ENCODE results near the gene NUP93.

Gene NUP93

DNA sequence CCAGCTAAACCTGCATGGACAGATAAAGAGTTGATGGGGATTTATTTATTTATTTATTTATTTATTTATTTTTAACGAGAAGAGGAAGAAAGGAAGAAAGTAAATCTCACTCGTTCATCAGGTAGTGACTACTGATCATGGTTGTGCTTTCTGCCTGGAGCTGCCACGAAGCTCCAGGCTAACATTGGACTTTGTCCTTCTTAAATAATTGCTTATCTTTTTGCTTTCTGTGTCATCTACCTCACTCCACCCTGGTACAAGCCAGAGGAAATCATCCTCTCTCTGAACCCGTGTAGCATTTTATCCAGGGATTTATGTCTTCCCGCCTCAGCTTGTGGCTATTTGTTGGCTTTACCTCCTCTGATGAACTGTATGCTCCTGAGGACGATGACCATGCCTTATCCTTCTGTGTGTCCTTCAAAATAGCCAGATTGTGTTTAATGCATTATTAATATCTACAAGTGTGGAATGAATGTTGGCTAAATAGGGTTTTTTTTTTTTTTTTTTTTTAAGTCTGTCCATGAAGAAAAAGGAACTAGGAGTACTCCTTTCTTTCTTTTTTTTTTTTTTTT, 127.0 kb downstream of the NUP93 start:
- POLR2A ChIA-PET = interaction anchor here (0.6 kb wide), 1 partner anchor 34 kb away, joined by 3 read pairs; no protein-coding TSS in a partner anchor

DNA sequence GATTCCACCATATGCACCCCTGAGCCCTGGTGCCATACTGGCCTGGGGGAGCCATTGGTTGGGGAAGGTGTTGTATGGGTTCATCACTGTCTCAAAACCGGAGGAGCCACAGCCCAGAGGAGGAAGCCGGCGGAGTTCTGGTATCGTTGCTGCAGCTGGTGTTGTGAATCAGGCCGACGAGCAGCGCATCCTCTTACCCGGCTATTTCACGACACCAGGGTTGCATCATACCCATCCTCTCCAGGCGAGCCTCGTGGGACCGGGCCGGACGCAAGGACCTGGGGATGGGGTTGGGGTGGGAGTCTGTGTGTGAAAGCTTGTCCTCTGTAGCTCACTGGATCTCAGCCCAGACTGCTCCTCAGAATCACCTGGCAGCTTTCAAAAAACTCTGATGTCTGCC, 128.4 kb downstream of the NUP93 start:
- ChIA-PET POLR2A (no interaction called here), CTCF (interaction anchor here (1.0 kb wide), 1 partner anchor 9 kb away, joined by 3 read pairs; no protein-coding TSS in a partner anchor)
- no peaks in the 10 kb centered on the region for H3K27me3 ChIP-seq (replicated peaks in 2 of 5; ENCODE audit: control insufficient read depth in 4 of 5, insufficient read depth in 5 of 5, low read length in 4 of 5)
- peak in 2 of 3 donors; percentile 30 to 43 for DNase-seq
- H3K27ac ChIP-seq (ENCODE audit: insufficient read depth in 1 of 2, low read depth in 1 of 2, low read length in 2 of 2, poor library complexity in 1 of 2, severe bottlenecking in 2 of 2) = no peak overlapping the region
- peaks cover 10 to 42% (median 40%) of the 10 kb centered on the region in 4 experiments for H3K4me1 ChIP-seq (ENCODE audit: control extremely low read depth in 1 of 4, control insufficient read depth in 4 of 4, insufficient read depth in 4 of 4, low read length in 3 of 4)
- 68% methylated on average over 4 of the region's 14 CpGs for WGBS (ENCODE audit: insufficient coverage)
- H3K36me3 ChIP-seq (ENCODE audit: control insufficient read depth in 4 of 4, insufficient read depth in 4 of 4, low read length in 3 of 4) = no peaks in the 10 kb centered on the region
- no peaks in the 10 kb centered on the region for H3K9me3 ChIP-seq (ENCODE audit: control extremely low read depth in 1 of 5, control insufficient read depth in 4 of 5, insufficient read depth in 2 of 5, low read depth in 1 of 5, low read length in 4 of 5)
- no peak overlapping the region for H3K4me3 ChIP-seq (ENCODE audit: control insufficient read depth in 1 of 7, extremely low read depth in 1 of 7, insufficient read depth in 4 of 7, low read depth in 2 of 7, low read length in 6 of 7)

More for the DNA sequence above, 127.0 kb downstream of the NUP93 start:
- Histone ChIP-seq H3K9me3 (ENCODE audit: control extremely low read depth in 1 of 5, control insufficient read depth in 4 of 5, insufficient read depth in 2 of 5, low read depth in 1 of 5, low read length in 4 of 5) (no peaks in the 10 kb centered on the region), H3K27me3 (replicated peaks in 2 of 5; ENCODE audit: control insufficient read depth in 4 of 5, insufficient read depth in 5 of 5, low read length in 4 of 5) (no peaks in the 10 kb centered on the region), H3K4me3 (ENCODE audit: control insufficient read depth in 1 of 7, extremely low read depth in 1 of 7, insufficient read depth in 4 of 7, low read depth in 2 of 7, low read length in 6 of 7) (no peak overlapping the region), H3K27ac (ENCODE audit: insufficient read depth in 1 of 2, low read depth in 1 of 2, low read length in 2 of 2, poor library complexity in 1 of 2, severe bottlenecking in 2 of 2) (no peak overlapping the region), H3K36me3 (ENCODE audit: control insufficient read depth in 4 of 4, insufficient read depth in 4 of 4, low read length in 3 of 4) (no peaks in the 10 kb centered on the region), H3K4me1 (ENCODE audit: control extremely low read depth in 1 of 4, control insufficient read depth in 4 of 4, insufficient read depth in 4 of 4, low read length in 3 of 4) (peaks cover 10 to 36% (median 33%) of the 10 kb centered on the region in 4 experiments)
- DNase-seq = no peak
- CTCF ChIA-PET = interaction anchor here (1.2 to 1.6 kb wide), 2 partner anchors 9 to 24 kb away, joined by 4 to 5 read pairs; no protein-coding TSS in a partner anchor
- WGBS (ENCODE audit: insufficient coverage) = 81% methylated on average over 3 of the region's 6 CpGs

DNA sequence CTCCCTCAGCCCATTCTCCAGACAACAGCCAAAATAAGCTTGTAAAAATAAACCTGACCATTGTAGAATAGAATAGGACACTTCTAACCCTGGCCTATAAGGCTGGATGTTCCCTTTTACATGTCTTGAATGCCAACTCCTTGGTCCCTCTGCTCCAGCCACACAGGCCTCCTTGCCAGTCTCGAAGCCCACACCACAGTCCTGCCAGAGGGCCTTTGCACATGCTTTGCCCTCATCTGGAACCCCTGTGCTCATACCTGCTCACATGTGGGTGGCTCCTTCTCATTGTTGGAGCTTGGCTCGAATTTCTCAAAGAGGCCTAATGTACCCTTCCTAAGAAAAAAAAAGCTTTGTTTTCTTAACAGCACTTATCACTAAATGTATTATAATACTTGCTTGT, 129.7 kb downstream of the NUP93 start:
- peaks cover 10 to 45% (median 44%) of the 10 kb centered on the region in 4 experiments for H3K4me1 ChIP-seq (ENCODE audit: control extremely low read depth in 1 of 4, control insufficient read depth in 4 of 4, insufficient read depth in 4 of 4, low read length in 3 of 4)
- CTCF ChIA-PET = interaction anchor here (0.7 to 1.5 kb wide), 3 partner anchors 8 to 21 kb away, joined by 3 to 5 read pairs (median 3); no protein-coding TSS in a partner anchor
- POLR2A ChIA-PET = interaction anchor here (0.6 to 1.0 kb wide), 2 partner anchors 12 to 77 kb away, joined by 4 to 5 read pairs; no protein-coding TSS in a partner anchor
- 55% methylated on average over 2 of the region's 2 CpGs for WGBS (ENCODE audit: insufficient coverage)
- H3K27ac ChIP-seq (ENCODE audit: insufficient read depth in 1 of 2, low read depth in 1 of 2, low read length in 2 of 2, poor library complexity in 1 of 2, severe bottlenecking in 2 of 2) = no peak overlapping the region
- no peaks in the 10 kb centered on the region for H3K27me3 ChIP-seq (replicated peaks in 2 of 5; ENCODE audit: control insufficient read depth in 4 of 5, insufficient read depth in 5 of 5, low read length in 4 of 5)
- DNase-seq = no peak
- H3K9me3 ChIP-seq (ENCODE audit: control extremely low read depth in 1 of 5, control insufficient read depth in 4 of 5, insufficient read depth in 2 of 5, low read depth in 1 of 5, low read length in 4 of 5) = no peaks in the 10 kb centered on the region
- no peak overlapping the region for H3K4me3 ChIP-seq (ENCODE audit: control insufficient read depth in 1 of 7, extremely low read depth in 1 of 7, insufficient read depth in 4 of 7, low read depth in 2 of 7, low read length in 6 of 7)
- no peaks in the 10 kb centered on the region for H3K36me3 ChIP-seq (ENCODE audit: control insufficient read depth in 4 of 4, insufficient read depth in 4 of 4, low read length in 3 of 4)

DNA sequence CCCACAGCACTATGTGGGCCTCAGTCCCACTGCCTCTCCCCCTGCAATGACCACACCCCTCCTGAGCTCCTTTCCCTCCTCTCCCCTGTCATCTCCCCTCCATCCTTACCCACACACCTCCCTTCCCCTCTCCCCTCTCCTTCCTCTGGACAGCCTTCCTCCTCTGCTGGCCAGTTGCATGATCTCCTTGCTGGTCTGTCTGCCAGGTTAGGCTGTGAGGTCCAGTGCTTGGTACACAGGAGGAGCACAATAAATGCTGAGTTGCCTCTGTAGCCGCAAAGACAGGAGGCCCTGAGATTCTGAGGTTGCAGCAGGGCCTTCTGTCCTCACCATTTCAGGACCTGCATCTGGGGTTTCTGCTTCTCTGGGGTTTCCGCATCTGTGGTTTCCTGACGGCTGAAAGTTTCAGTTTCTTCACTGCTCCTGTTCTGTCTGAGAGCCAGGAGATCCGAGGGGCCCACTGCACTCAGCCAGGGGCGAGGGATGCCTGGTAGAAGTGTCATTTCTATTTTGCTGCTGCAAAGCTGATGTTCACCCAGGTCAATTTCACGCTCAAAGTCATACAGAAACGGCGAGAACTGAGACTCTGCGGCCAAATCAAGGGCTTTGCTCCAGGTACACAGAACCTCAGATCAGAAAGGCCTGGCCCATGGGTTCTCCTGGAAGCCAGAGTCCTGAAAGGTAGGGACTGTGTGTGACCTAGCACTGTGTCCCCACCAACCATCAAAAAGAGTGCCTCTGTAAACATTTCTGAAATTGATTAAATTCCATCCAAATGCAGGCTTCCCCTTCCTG, 130.5 kb downstream of the NUP93 start:
- Histone ChIP-seq H3K4me1 (ENCODE audit: control extremely low read depth in 1 of 4, control insufficient read depth in 4 of 4, insufficient read depth in 4 of 4, low read length in 3 of 4) (peaks cover 10 to 45% (median 44%) of the 10 kb centered on the region in 4 experiments), H3K27ac (ENCODE audit: insufficient read depth in 1 of 2, low read depth in 1 of 2, low read length in 2 of 2, poor library complexity in 1 of 2, severe bottlenecking in 2 of 2) (no peak overlapping the region), H3K4me3 (ENCODE audit: control insufficient read depth in 1 of 7, extremely low read depth in 1 of 7, insufficient read depth in 4 of 7, low read depth in 2 of 7, low read length in 6 of 7) (peak overlapping the region in 3 of 7 experiments; percentile 13 to 46 (median 34)), H3K9me3 (ENCODE audit: control extremely low read depth in 1 of 5, control insufficient read depth in 4 of 5, insufficient read depth in 2 of 5, low read depth in 1 of 5, low read length in 4 of 5) (no peaks in the 10 kb centered on the region), H3K27me3 (replicated peaks in 2 of 5; ENCODE audit: control insufficient read depth in 4 of 5, insufficient read depth in 5 of 5, low read length in 4 of 5) (no peaks in the 10 kb centered on the region), H3K36me3 (ENCODE audit: control insufficient read depth in 4 of 4, insufficient read depth in 4 of 4, low read length in 3 of 4) (no peaks in the 10 kb centered on the region)
- ChIA-PET CTCF (interaction anchor here (0.7 to 4.2 kb wide), 4 partner anchors 8 to 21 kb away, joined by 3 to 37 read pairs (median 4); no protein-coding TSS in a partner anchor), POLR2A (interaction anchor here (0.6 kb wide), 1 partner anchor 77 kb away, joined by 5 read pairs; no protein-coding TSS in a partner anchor)
- peak; percentile 73 to 90 (median 83) for DNase-seq
- 0% methylated on average over 9 of the region's 9 CpGs for WGBS (ENCODE audit: insufficient coverage)

DNA sequence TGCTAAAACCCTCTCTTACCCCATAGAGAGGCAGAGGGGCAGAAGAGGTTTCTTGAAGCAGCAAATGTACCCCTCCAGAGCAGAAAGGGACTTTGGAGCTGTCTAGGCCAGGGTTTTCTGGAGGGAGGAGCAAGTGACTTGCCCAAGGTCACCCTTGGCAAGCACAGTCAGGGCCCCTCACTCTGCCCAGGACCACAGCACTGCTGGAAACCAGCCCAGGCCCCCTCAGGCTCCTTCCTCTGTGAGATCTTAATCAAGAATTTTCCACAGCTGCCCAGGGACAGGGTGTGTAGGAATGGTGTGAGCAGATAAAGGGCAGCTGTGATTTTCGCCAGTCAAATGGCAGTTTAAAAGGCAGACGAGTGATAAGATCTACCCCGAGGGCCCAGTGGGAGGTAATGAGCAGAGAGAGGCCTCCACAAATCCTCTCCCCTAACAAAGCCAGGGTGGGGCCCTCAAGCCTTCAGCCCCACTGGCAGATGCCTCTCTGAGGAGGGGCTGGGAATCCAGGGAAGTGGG, 131.2 kb downstream of the NUP93 start:
- Histone ChIP-seq H3K4me1 (ENCODE audit: control extremely low read depth in 1 of 4, control insufficient read depth in 4 of 4, insufficient read depth in 4 of 4, low read length in 3 of 4) (peaks cover 10 to 45% (median 44%) of the 10 kb centered on the region in 4 experiments), H3K36me3 (ENCODE audit: control insufficient read depth in 4 of 4, insufficient read depth in 4 of 4, low read length in 3 of 4) (no peaks in the 10 kb centered on the region), H3K4me3 (ENCODE audit: control insufficient read depth in 1 of 7, extremely low read depth in 1 of 7, insufficient read depth in 4 of 7, low read depth in 2 of 7, low read length in 6 of 7) (peak overlapping the region in 3 of 7 experiments; percentile 13 to 46 (median 19)), H3K27me3 (replicated peaks in 2 of 5; ENCODE audit: control insufficient read depth in 4 of 5, insufficient read depth in 5 of 5, low read length in 4 of 5) (no peaks in the 10 kb centered on the region), H3K9me3 (ENCODE audit: control extremely low read depth in 1 of 5, control insufficient read depth in 4 of 5, insufficient read depth in 2 of 5, low read depth in 1 of 5, low read length in 4 of 5) (no peaks in the 10 kb centered on the region), H3K27ac (ENCODE audit: insufficient read depth in 1 of 2, low read depth in 1 of 2, low read length in 2 of 2, poor library complexity in 1 of 2, severe bottlenecking in 2 of 2) (no peak overlapping the region)
- ChIA-PET POLR2A (no interaction called here), CTCF (interaction anchor here (1.2 to 4.2 kb wide), 4 partner anchors 9 to 71 kb away, joined by 4 to 37 read pairs (median 7); no protein-coding TSS in a partner anchor)
- WGBS (ENCODE audit: insufficient coverage) = no CpG with 5 or more reads among the region's 3 CpGs
- peak in 2 of 3 donors; percentile 14 to 44 for DNase-seq

DNA sequence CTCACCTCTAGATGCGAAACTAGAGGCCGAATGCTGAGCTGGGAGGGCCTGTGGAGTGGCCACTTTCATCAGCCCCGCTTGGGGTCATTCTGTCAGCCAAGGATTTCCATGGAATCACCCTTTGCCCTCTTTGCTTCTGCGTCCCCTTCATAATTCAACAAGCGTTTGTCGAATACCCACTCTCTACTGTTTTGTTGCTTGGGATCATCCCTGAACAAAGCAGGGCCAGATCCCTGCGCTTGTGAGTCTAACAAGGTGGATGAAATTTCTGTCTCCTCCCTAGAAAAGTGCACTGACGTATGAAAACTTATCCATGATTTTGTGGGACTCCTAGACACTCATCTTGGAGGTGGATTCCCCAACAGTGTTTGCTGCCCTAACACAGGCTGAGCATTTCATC, 131.8 kb downstream of the NUP93 start:
- WGBS (ENCODE audit: insufficient coverage) = 94% methylated on average over 8 of the region's 8 CpGs
- Histone ChIP-seq H3K27me3 (replicated peaks in 2 of 5; ENCODE audit: control insufficient read depth in 4 of 5, insufficient read depth in 5 of 5, low read length in 4 of 5) (no peaks in the 10 kb centered on the region), H3K9me3 (ENCODE audit: control extremely low read depth in 1 of 5, control insufficient read depth in 4 of 5, insufficient read depth in 2 of 5, low read depth in 1 of 5, low read length in 4 of 5) (no peaks in the 10 kb centered on the region), H3K4me3 (ENCODE audit: control insufficient read depth in 1 of 7, extremely low read depth in 1 of 7, insufficient read depth in 4 of 7, low read depth in 2 of 7, low read length in 6 of 7) (no peak overlapping the region), H3K27ac (ENCODE audit: insufficient read depth in 1 of 2, low read depth in 1 of 2, low read length in 2 of 2, poor library complexity in 1 of 2, severe bottlenecking in 2 of 2) (no peak overlapping the region), H3K4me1 (ENCODE audit: control extremely low read depth in 1 of 4, control insufficient read depth in 4 of 4, insufficient read depth in 4 of 4, low read length in 3 of 4) (peaks cover 10 to 45% (median 44%) of the 10 kb centered on the region in 4 experiments), H3K36me3 (ENCODE audit: control insufficient read depth in 4 of 4, insufficient read depth in 4 of 4, low read length in 3 of 4) (no peaks in the 10 kb centered on the region)
- no peak for DNase-seq
- CTCF ChIA-PET = interaction anchor here (0.6 to 4.2 kb wide), 6 partner anchors 10 to 817 kb away, joined by 3 to 37 read pairs (median 6); no protein-coding TSS in a partner anchor
- POLR2A ChIA-PET = no interaction called here

Measured in common myeloid progenitor, CD34-positive (primary cell).